ENCODE results near the gene CDV3. TPM values are rescaled to one million over a fixed set of nuclear protein-coding genes. Genes with fewer than 3 reads are reported as not detected.

CDV3 gene
- total RNA-seq, 1 donor from 2014 or later, result 259 TPM

DNA sequence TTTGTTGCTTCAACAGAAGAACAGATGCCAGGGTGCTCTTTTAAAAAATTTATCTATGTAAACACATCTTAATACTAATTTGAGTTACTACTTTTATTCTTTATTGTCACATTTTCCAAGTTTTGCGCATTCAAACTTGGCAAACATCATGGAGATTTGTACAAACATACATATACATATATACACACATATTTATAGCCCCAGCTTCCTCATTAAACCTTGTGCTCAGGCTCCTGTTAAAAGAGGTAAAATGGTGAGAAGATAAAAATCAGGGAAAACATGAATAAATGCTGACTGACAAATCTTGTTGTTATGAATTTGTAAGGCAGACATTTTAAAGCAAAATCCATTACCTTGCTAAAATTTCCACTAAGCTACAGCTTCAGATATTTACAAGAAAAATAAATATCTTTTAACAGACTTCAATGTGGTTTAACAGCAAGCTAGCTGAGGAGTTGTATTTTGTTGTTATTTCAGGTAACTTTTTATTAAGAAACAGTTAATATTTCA is 27.1 kb downstream of the CDV3 start:
- intact Hi-C loops (cut with micrococcal nuclease), result no loop called here

DNA sequence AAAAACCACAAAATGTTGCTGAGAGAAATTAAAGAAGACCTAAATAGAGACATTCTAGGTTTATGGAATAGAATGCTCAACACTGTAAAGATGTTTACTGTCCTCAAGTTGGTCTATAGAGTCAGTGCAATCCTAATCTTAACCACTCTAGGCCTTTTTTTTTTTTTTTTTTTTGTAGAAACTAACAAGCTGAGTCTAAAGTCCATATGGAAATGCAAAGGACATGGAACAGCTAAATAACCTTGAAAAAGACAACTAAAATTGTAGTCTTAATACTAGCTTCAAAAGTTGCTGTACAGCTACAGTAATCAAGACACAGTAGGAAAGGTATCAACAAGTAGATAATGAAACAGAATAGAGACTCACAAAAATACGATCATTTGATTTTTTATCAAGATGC is 32.9 kb downstream of the CDV3 start:
- intact Hi-C loops (cut with micrococcal nuclease), result no loop called here

DNA sequence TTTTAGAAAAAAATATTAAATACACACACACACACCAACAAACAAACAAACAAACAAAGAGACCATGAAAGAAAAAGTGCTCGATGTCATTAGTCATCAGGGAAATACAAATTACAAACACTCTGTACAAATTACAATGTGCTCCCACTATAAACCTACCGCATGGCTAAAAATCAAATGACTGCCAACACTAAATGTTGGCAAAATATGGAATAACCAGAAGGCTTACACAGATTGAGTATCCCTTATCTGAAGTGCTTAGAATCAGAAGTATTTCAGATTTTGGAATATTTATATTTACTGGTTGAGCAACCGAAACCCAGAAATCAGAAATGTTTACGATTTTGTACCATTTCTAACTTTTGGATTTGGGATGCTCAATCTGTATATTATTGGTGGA is 33.4 kb downstream of the CDV3 start:
- intact Hi-C loops (cut with micrococcal nuclease), result no loop called here

DNA sequence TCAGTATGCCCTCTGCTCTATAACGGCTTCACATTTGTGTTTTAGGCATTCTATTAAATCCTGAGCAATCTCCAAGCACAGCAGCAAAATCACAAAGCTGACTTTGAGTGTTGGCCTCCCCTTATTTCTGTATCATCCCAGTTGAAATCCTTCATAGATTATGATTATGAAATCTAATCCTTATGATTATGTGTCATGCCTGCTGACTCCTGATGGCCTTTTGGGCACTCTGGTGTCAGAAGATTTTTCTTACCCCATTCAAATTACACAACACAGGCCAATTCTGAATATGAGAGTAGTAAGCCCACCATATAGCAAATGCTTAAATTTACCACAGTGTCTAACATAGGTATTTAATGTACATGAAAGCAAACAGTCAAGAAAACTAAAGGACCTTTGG is 34.3 kb downstream of the CDV3 start:
- intact Hi-C loops (cut with micrococcal nuclease), result no loop called here

DNA sequence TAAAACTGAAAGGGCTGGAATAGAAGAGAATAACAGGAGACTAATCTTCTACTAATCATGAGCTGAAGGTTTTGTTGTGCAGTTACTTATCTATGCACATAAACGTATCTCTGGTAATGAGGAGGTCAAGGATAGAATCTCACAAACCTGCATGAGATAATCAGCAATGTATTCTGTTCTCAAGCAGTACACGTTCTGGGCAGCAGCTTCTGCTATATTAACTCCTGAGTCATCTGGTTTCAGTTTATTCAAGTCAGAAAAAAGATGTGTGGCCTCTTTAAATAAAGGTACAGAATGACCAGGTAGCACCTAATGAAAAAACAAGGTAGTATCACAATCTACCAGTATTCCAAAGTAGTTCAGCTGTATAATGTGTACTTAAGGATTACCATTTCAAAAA is 34.9 kb downstream of the CDV3 start:
- intact Hi-C loops (cut with micrococcal nuclease), result no loop called here

DNA sequence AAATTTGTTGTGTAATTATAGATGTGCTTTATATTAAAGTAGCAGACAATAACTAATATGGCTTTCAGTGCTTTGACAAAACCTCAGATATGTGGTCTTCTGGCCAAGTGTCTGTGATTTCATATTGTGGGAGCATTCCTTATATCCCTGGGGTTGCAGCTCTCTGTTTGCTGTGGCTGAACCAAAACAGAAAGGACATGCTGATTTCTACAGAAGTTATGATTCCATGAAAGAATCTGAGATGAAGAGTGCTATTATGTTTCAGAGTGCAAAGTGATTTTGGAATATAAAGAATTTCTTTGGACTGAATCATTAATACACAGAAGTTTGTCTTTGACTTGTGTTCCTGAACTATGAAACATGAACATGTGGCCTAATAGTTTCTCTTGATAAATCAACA is 36.5 kb downstream of the CDV3 start:
- intact Hi-C loops (cut with micrococcal nuclease), result no loop called here

DNA sequence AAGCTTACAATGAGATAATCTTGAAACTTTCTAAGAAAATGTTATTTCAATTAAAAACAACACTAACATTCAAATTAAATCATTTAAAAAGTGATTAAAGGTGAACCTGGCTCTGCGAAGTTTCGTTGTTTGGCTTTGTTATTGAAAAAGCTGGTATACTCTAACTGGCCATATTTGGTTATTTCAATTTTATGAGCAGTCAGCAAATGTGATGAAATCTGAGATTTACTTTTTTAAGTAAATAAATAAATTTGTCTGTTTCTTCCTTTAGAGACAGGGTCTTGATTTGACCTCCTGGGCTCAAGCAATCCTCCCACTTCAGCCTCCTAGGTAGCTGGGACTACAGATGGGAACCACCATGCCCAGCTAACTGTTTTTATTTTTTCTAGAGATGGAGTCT is 38.0 kb downstream of the CDV3 start:
- intact Hi-C loops (cut with micrococcal nuclease), result no loop called here

DNA sequence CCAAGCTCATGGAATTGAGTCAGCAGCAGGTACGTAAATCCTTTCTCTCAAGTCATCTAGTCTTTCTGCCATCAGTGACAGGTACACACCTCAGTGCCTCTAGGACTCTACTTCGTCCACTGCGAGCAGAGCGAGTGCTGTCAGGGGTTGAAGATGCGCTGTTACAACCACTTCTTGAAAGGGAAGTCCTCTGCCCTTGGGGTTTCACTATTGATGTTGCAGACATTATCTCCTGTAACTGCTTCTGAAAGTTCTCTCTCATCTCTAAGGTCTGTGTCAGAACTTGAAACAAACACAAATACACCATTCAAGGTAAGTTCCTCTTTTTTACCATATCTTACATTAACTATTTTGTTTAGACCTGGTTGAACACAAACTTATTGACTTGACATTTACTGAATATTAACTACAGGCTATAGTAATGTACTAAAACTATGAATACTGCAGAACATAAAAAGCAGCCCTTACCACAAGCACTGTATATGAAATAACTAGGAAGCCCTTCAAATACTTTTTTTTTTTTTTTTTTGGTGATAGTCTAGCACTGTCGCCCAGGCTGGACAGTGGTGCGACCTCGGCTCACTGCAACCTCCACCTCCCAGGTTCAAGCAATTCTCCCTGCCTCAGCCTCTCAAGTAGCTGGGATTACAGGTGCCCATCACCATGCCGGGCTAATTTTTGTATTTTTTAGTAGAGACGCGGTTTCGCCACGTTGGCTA is 46.7 kb downstream of the CDV3 start:
- intact Hi-C loops (cut with micrococcal nuclease), result no loop called here

DNA sequence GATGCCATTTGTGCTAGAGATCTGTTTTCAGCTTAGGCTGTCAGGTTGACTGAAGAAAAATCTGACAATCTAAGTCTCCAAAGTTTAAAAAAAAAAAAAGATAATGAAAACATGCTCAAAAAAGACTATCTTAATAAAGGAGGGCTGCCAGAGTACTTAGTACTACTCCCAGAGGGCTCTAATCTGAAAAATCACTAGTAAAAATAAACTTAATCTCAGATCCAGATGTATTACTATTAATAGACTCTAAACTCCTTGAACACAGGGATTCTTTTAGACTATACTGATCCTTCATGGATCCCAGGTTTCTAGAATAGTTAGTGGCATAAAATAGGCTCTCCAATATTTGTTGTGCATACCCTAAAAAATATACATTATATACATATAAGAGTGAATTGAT is 54.3 kb downstream of the CDV3 start:
- intact Hi-C loops (cut with micrococcal nuclease), result no loop called here

DNA sequence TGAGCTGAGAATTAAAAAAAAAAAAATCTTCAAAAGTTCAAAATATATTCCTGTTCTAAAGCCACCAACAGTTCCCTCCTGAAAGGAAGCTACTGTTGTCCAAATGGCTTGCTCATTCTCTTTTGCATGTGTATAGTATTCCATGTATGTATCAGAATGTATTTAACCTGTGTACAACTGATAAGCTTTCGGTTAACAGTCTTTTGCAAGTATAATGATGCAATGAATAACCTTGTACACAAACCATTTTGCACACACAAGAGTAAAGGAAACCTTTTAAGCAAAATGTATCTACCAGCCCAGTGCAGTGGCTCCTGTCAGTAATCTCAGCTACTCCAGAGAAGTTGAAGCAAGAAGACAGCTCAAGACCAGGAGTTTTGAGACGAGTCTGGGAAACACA is 55.7 kb downstream of the CDV3 start:
- intact Hi-C loops (cut with micrococcal nuclease), result no loop called here

DNA sequence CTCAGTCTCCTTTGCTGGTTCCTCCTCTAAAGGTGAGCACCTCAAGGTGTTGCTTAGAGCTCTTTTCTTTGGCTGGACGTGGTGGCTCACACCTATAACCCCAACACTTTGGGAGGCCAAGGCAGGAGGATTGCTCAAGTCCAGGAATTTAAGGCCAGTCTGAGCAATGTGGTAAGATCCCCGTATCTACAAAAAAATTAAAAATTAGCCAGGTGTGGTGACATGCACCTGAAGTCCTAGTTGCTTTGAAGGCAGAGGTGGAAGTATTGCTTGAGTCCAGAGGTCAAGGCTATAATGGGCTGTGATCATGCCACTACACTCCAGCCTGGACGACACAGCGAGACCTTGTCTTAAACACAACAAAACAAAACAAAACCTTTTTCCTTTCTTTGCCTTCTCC is 60.0 kb downstream of the CDV3 start:
- intact Hi-C loops (cut with micrococcal nuclease), result no loop called here

Other genes with a start within 250 kb of the CDV3 start
- gene BFSP2, start 173.6 kb upstream of the CDV3 start, total RNA-seq, result 0.36 and 1.0 TPM in 2 replicates
- gene TOPBP1, start 88.3 kb downstream of the CDV3 start, total RNA-seq, result 88.4 and 93.0 TPM in 2 replicates
- under 0.01 and 0.43 TPM in 2 replicates for gene TF, start 172.7 kb downstream of the CDV3 start, total RNA-seq
- 68.2 and 75.2 TPM in 2 replicates for gene SRPRB, start 232.1 kb downstream of the CDV3 start, total RNA-seq